ENCODE results near the gene HMX1.

HMX1 gene

DNA sequence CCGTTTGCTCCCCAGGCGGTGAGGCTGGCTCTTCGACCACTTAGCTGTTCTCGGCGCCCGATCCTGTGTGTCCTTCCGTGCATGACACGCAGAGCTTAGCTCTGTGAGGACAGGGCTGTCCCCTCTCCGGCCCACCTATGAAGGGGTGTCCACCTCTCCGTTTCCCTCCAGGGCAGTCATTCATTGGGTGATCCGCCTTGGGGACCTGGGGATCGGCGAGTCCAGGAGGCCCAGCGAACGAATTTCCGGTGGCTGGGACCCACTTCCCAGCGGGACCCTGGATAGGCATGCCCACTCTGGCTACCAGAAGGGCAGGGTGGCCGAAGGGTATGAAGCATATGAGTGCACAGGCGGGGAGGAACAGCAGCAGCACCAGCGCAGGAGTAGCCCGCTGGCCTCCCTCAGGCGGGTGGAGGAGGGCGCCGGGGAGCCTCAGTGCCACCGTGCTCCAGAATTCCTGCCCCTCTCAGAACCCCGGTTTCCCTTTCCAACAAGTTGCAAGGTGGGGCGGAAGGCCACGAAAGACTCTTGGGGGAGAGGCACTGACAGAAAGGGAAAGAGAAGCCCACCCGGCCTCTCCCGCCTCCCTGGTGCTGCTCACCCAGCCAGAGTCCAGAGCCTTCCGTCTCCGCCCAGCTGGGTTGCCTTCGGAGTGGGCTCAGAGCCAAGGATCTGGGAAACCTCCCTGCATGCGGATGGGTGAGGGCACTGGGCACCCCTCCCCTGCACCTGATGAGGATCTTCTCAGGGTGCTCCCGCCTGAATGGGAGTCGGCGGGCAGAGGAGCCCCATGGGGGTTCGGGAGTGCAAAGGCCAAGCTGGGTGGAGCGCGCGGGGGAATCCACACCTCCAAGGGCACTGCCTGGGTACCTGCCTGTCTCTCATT, 8.6 kb downstream of the HMX1 start:
- TF ChIP-seq, protein P1, sequence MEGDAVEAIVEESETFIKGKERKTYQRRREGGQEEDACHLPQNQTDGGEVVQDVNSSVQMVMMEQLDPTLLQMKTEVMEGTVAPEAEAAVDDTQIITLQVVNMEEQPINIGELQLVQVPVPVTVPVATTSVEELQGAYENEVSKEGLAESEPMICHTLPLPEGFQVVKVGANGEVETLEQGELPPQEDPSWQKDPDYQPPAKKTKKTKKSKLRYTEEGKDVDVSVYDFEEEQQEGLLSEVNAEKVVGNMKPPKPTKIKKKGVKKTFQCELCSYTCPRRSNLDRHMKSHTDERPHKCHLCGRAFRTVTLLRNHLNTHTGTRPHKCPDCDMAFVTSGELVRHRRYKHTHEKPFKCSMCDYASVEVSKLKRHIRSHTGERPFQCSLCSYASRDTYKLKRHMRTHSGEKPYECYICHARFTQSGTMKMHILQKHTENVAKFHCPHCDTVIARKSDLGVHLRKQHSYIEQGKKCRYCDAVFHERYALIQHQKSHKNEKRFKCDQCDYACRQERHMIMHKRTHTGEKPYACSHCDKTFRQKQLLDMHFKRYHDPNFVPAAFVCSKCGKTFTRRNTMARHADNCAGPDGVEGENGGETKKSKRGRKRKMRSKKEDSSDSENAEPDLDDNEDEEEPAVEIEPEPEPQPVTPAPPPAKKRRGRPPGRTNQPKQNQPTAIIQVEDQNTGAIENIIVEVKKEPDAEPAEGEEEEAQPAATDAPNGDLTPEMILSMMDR (IDR thresholded peaks at IDR 0.05): no peak
- TF ChIP-seq ZFX (IDR thresholded peaks at IDR 0.05; ENCODE audit: borderline replicate concordance): no peak
- H3K27ac ChIP-seq: no peak overlapping the region

DNA sequence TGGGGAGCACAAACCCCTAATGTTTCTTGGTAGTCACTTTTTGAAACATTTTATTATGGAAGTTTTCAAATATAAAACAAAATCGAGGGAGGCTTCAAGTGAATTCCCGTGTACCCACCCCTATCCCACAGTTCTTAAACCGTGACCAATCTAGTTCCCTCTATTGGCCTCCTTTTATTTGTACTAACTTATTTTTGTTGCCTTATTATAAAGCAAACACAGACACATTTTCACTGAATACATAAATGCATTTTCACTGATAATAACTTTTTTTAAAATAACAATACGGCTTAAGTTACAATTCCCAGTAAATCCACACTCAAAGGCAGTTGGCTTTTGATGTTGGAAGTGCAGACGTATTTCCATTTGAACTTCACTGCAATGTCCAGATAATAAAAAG, 9.3 kb downstream of the HMX1 start:
- no peak overlapping the region for H3K27ac ChIP-seq
- no peak for TF ChIP-seq ZFX (IDR thresholded peaks at IDR 0.05; ENCODE audit: borderline replicate concordance)
- TF ChIP-seq, protein P1 (IDR thresholded peaks at IDR 0.05): no peak

DNA sequence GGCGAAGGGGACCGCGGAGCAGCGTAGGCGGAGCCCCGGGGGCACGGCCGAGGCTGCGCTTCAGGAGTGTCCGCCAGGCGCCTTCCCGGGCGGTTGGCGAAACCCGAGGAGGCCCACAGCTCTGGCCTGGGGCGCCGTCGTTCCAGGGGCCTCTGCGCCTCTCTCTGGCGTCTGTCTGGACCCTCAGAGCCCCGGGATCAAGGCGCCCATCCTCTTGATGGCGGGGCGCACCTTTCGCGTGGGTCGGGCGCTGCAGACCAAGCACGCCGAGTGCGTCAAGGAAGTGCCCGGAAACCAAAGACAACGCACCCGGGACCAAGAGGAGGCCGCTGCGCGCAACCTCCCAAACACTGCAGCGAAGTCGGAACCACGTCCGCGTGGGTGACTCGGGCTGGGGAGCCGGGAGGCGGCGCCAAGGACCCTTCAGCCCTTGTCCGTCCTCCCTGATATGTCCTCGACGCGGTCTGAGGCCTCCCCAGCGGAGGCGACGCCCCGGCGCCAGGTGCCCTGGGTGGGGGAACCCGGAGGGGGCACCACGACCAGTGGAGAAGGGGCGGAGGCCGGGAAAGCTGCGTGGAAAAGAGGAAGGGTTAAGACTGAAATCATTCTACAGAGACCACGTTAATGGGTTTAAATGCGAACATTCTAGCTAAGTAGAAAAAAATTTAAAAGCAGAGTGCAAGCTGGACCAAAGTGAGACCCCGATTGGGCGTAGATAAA, 9.9 kb downstream of the HMX1 start:
- no peak overlapping the region for H3K27ac ChIP-seq
- TF ChIP-seq ZFX (IDR thresholded peaks at IDR 0.05; ENCODE audit: borderline replicate concordance): no peak
- TF ChIP-seq, protein P1 (IDR thresholded peaks at IDR 0.05): no peak

DNA sequence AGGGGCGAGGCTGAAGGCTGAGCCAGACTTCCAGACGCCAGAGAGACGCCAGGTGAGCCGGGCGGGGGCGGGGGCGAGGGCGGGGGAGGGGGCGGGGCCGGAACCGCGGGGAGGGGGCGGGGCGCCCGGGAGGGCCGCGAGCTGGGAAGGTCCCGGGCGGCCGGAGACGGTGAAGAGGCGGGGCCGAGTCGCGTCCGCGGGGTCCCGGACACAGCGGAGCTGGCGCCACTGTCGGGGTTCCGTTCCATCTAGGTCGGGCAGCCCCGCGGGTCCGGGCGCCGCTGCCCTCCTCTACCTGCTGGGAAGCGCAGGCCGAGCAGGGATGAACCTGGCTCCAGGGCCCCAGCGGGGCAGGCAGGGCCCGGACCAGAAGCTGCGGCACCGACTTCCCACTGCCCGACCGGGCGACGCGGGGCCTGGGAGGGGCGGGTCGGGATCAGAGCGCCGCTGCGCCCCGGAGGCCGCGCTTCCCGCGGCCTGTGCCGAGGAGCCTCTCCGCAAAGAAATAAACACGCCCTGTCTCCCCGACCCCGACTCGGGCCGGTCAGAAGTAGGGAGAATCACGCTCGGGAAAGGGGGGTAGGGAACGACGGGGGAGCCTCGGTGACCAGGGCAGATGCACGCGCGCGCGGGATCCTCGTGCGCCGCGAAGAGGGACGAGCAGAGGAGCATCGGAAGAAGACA, 10.6 kb downstream of the HMX1 start:
- H3K27ac ChIP-seq: no peak overlapping the region
- TF ChIP-seq, protein P1 (IDR thresholded peaks at IDR 0.05): no peak
- TF ChIP-seq ZFX (IDR thresholded peaks at IDR 0.05; ENCODE audit: borderline replicate concordance): no peak

DNA sequence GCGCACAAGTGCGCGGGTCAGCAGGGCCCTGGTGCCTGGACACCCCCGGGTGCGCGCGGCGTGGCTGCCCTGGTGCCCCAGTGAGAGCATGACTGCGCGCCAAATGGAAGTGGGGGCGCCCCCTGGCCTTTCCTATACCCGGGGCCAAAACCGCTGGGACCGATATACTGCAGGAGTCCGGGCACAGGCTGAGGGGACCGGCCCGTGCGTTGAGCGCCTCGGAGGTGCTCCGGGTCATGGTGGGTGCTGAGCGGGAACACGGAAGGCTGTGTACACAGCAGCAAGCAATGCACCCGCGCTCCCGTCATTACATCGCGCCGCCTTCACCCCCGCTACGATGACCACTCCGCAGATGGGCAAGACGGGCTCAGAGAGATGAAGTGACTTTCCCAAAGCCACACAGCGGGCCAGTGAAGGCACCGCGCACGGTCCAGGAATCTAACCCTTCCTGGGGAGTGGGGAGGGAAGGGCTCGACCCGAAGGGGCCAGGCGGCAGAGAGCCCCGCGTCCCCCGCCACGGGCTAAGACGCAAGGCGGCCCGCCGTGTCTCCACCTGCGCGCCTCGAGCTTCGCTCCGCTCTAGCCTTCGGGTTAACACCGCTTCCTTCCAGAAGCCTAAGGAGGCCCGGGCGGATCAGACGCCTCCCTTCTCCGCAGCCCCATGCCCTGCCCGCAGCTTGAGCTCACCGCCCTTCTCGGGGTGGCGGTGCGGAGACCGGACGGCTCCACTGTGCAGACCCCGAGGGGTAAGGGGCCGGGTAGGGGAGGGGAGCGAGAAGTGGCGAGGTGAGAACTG, 11.3 kb downstream of the HMX1 start:
- H3K27ac ChIP-seq: no peak overlapping the region
- TF ChIP-seq, protein P1 (IDR thresholded peaks at IDR 0.05): no peak
- no peak for TF ChIP-seq ZFX (IDR thresholded peaks at IDR 0.05; ENCODE audit: borderline replicate concordance)

DNA sequence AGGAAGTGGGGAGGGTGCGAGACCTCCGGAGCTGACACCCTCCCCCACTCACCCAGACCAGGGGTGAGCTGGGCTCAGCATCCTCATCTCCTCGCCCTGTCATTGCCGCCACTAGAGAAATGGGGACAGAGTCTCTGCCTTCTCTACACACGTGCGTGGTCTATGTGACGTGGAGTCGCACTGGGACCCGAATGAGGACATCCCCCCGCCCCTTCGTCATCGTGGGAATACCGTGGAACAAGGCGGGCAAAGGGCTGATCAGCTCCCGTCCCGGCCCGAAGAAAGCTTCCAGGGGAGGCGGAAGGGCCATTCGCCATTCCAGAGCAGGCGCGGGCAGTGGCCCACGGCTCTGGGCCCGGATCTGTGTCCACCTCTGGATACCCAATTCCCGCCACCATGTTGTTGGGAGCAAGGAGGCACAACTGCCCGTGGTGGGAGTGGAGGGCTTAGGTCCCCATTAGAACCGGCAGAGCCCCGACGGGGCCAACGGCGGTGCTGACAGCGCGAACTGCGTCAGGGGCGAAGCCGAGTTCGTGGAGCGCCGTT, 12.0 kb downstream of the HMX1 start:
- H3K27ac ChIP-seq: no peak overlapping the region
- no peak for TF ChIP-seq ZFX (IDR thresholded peaks at IDR 0.05; ENCODE audit: borderline replicate concordance)
- TF ChIP-seq, protein P1 (IDR thresholded peaks at IDR 0.05): no peak

Measured in 22Rv1 (cell line).